Fibroblast of the aortic adventitia (primary cell): ENCODE measurements around the gene USHBP1. TPM values are rescaled to one million over a fixed set of nuclear protein-coding genes. Genes with fewer than 3 reads are reported as not detected.
"Not testable (repeated sequence)": the region's sequence is repeated elsewhere in the genome, so short reads cannot be mapped to it uniquely, and the experiment has no call there.

ENCODE experiments used
- DNase-seq: peaks from one replicate; pipeline ENCODE4 v3.0.0-alpha.2; 2010; ENCODE audit warnings: low read depth
- H3K4me3 ChIP-seq: 2 replicates; pipeline ENCODE4 v1.5.1; 2011; ENCODE audit warnings: low read depth, mild to moderate bottlenecking, control low read depth, low read length, moderate library complexity
- CTCF ChIP-seq: IDR thresholded peaks from 2 replicates; pipeline ENCODE4 v1.5.1; 2011; ENCODE audit warnings: mild to moderate bottlenecking, low read length, control low read depth, inconsistent platforms; ENCODE audit not compliant: insufficient read depth
- total RNA-seq: library from RNA; depleted of rRNA; stranded (reverse); fragments of >200 nt; gene quantifications from 2 replicates; pipeline ENCODE4 v1.2.3, GENCODE V29; 2012; ENCODE audit warnings: low replicate concordance

Gene USHBP1
- total RNA-seq, 1 donor = not detected

GRCh38 chr19:17303940-17304267 lies 39.4 kb upstream of the USHBP1 start:
- DNase-seq = no peak
- no peak overlapping the region for H3K4me3 ChIP-seq

GRCh38 chr19:17303167-17303939 lies 38.8 kb upstream of the USHBP1 start, which contains the start of gene ABHD8:
Gene ABHD8, minus strand, starts transcription at chr19:17303425. Its CDS starts 1,809 bp downstream, at chr19:17301616.
- peak within 1 kb of the TSS; percentile 73 for H3K4me3 ChIP-seq
- peak; percentile 96 for DNase-seq
- TF ChIP-seq CTCF = peak; percentile 48

More at GRCh38 chr19:17303940-17304267, 39.4 kb upstream of the USHBP1 start:
- TF ChIP-seq CTCF = no peak

- TF ChIP-seq CTCF = no peak
- no peak for DNase-seq
Observed at GRCh38 chr19:17302391-17303166, 38.0 kb upstream of the USHBP1 start.

GRCh38 chr19:17300992-17301619 lies 36.6 kb upstream of the USHBP1 start:
- H3K4me3 ChIP-seq = no peak overlapping the region
- DNase-seq = no peak
- no peak for TF ChIP-seq CTCF

More at GRCh38 chr19:17302391-17303166, 38.0 kb upstream of the USHBP1 start:
- H3K4me3 ChIP-seq = peak overlapping the region; percentile 73

- no peak overlapping the region for H3K4me3 ChIP-seq
- DNase-seq = no peak
- no peak for TF ChIP-seq CTCF
Observed at GRCh38 chr19:17296976-17297375, 32.4 kb upstream of the USHBP1 start.

GRCh38 chr19:17296273-17296672 lies 31.7 kb upstream of the USHBP1 start:
- no peak for TF ChIP-seq CTCF
- H3K4me3 ChIP-seq = no peak overlapping the region
- no peak for DNase-seq

- H3K4me3 ChIP-seq, DNase-seq: not testable (repeated sequence)
Observed at GRCh38 chr19:17295551-17295950, 31.0 kb upstream of the USHBP1 start.
